DOHH2 (cell line): Measurements from ENCODE around the gene RAD23A.

Experiments used
- H3F3A ChIP-seq: fragments of 200-600 bp; sonication (generic), shearing (Covaris generic); 2 replicates; pipeline ENCODE4 v1.6.0; 2016; ENCODE audit warnings: antibody characterized with exemption, mild to moderate bottlenecking; ENCODE audit not compliant: control insufficient read depth, insufficient read depth
- H3K27ac ChIP-seq: fragments of 200-600 bp; sonication (generic); 2 replicates; pipeline ENCODE4 v1.5.1; 2014; ENCODE audit warnings: low read depth, mild to moderate bottlenecking, low read length, moderate library complexity
- H3K27me3 ChIP-seq: fragments of 200-600 bp; sonication (generic); 2 replicates; pipeline ENCODE4 v1.6.1; 2014; ENCODE audit warnings: mild to moderate bottlenecking, low read length, mixed read lengths; ENCODE audit not compliant: control insufficient read depth
- H3K36me3 ChIP-seq: fragments of 200-600 bp; sonication (generic); 2 replicates; pipeline ENCODE4 v1.6.1; 2014; ENCODE audit warnings: mild to moderate bottlenecking, low read length, moderate library complexity, mixed read lengths; ENCODE audit not compliant: control insufficient read depth
- H3K4me1 ChIP-seq: fragments of 200-600 bp; sonication (generic); 2 replicates; pipeline ENCODE4 v1.6.1; 2014; ENCODE audit warnings: mild to moderate bottlenecking, low read length, mixed read lengths; ENCODE audit not compliant: control insufficient read depth
- H3K4me2 ChIP-seq: fragments of 200-600 bp; sonication (generic); 2 replicates; pipeline ENCODE4 v1.6.0; 2014; ENCODE audit warnings: mild to moderate bottlenecking, low read length, moderate library complexity
- H3K4me3 ChIP-seq: fragments of 200-600 bp; sonication (generic); 2 replicates; pipeline ENCODE4 v1.5.1; 2014; ENCODE audit warnings: mild to moderate bottlenecking, low read length, mixed read lengths
- H3K79me2 ChIP-seq: fragments of 200-600 bp; sonication (generic); 2 replicates; pipeline ENCODE4 v1.6.1; 2014; ENCODE audit warnings: mild to moderate bottlenecking, low read length, mixed read lengths; ENCODE audit not compliant: control insufficient read depth
- H3K9me2 ChIP-seq: fragments of 200-600 bp; sonication (generic); replicated peaks from 2 replicates; pipeline ENCODE4 v1.6.1; 2014; ENCODE audit warnings: mild to moderate bottlenecking, low read length, mixed read lengths; ENCODE audit not compliant: control insufficient read depth
- H3K9me3 ChIP-seq: fragments of 200-600 bp; sonication (generic); 2 replicates; pipeline ENCODE4 v1.6.1; 2014; ENCODE audit warnings: antibody characterized with exemption, low read length, mixed read lengths; ENCODE audit not compliant: control insufficient read depth, insufficient read depth
- H4K20me1 ChIP-seq: fragments of 200-600 bp; sonication (generic); 2 replicates; pipeline ENCODE4 v1.6.0; 2014; ENCODE audit warnings: low read depth, mild to moderate bottlenecking, antibody characterized with exemption, low read length, moderate library complexity; ENCODE audit not compliant: control insufficient read depth, insufficient read depth
- EZH2phosphoT487 ChIP-seq: fragments of 200-600 bp; sonication (generic); IDR thresholded peaks from 2 replicates; pipeline ENCODE4 v1.6.1; 2017; ENCODE audit warnings: borderline replicate concordance, mild to moderate bottlenecking, antibody characterized with exemption, low read length, moderate library complexity, mixed read lengths
- TF ChIP-seq, protein P1 (sequence below): fragments of 200-600 bp; sonication (generic); IDR thresholded peaks from one replicate; pipeline ENCODE4 v1.5.1; 2014; ENCODE audit warnings: antibody characterized with exemption, mild to moderate bottlenecking, low read depth, low read length; ENCODE audit not compliant: poor library complexity, severe bottlenecking

RAD23A gene

DNA sequence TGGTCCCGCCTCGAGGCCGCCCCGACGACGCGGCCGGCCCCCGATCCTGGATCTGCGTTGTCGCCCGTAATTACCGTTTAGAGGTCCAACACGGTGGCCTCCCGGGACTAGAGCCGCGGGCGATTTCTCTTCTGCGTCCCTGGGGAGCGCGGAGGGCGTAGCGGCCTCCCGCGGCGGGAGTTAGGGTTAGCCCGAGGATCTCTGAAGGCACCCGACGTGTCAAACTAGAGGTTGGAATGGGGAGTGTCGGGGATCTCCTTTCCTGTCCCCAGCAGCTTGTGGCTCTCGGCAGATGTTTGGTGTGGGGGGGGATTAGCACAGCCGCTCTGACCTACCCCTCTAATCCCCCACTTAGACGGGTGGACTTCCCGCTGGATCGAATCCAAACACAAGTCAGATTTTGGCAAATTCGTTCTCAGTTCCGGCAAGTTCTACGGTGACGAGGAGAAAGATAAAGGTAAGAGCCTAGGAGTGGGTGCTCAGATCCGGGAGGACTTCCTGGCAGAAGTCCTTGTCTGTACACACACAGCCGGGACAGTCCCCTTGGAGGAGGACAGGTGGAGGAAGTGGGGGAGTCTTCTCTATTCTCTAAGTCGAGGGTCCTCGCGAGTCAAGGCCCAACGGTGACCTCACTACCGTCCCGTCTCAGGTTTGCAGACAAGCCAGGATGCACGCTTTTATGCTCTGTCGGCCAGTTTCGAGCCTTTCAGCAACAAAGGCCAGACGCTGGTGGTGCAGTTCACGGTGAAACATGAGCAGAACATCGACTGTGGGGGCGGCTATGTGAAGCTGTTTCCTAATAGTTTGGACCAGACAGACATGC lies 6.7 kb upstream of the RAD23A start:
- Histone ChIP-seq H3K9me2 (no peaks in the 10 kb centered on the region), H3F3A (peaks cover 65% of the 10 kb centered on the region), H3K27me3 (no peaks in the 10 kb centered on the region), H3K36me3 (peaks cover 54% of the 10 kb centered on the region), H3K27ac (peak overlapping the region; percentile 75), H3K79me2 (peaks cover 37% of the 10 kb centered on the region), H4K20me1 (peaks cover 22% of the 10 kb centered on the region), H3K9me3 (no peaks in the 10 kb centered on the region), H3K4me1 (peaks cover 63% of the 10 kb centered on the region), H3K4me3 (peak overlapping the region; percentile 86), H3K4me2 (peak overlapping the region; percentile 85)
- TF ChIP-seq EZH2phosphoT487 = no peak
- TF ChIP-seq, protein P1, sequence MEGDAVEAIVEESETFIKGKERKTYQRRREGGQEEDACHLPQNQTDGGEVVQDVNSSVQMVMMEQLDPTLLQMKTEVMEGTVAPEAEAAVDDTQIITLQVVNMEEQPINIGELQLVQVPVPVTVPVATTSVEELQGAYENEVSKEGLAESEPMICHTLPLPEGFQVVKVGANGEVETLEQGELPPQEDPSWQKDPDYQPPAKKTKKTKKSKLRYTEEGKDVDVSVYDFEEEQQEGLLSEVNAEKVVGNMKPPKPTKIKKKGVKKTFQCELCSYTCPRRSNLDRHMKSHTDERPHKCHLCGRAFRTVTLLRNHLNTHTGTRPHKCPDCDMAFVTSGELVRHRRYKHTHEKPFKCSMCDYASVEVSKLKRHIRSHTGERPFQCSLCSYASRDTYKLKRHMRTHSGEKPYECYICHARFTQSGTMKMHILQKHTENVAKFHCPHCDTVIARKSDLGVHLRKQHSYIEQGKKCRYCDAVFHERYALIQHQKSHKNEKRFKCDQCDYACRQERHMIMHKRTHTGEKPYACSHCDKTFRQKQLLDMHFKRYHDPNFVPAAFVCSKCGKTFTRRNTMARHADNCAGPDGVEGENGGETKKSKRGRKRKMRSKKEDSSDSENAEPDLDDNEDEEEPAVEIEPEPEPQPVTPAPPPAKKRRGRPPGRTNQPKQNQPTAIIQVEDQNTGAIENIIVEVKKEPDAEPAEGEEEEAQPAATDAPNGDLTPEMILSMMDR = peak; percentile 26

DNA sequence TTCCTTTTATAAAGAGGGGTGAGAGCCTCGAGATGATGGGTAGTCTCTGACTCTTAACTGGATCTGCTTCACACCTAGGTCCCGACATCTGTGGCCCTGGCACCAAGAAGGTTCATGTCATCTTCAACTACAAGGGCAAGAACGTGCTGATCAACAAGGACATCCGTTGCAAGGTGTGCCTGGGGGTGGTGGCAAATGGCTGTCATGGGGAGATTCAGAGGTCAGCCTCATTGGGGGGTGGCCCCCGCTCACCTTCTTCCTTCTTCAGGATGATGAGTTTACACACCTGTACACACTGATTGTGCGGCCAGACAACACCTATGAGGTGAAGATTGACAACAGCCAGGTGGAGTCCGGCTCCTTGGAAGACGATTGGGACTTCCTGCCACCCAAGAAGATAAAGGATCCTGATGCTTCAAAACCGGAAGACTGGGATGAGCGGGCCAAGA lies 5.7 kb upstream of the RAD23A start:
- peak overlapping the region; percentile 85 for H3K4me2 ChIP-seq
- H3K79me2 ChIP-seq = peaks cover 35% of the 10 kb centered on the region
- H3K36me3 ChIP-seq = peaks cover 62% of the 10 kb centered on the region
- no peaks in the 10 kb centered on the region for H3K9me2 ChIP-seq
- H3K4me3 ChIP-seq = peak overlapping the region; percentile 86
- peaks cover 68% of the 10 kb centered on the region for H3K4me1 ChIP-seq
- H3F3A ChIP-seq = peaks cover 75% of the 10 kb centered on the region
- peak overlapping the region; percentile 75 for H3K27ac ChIP-seq
- H4K20me1 ChIP-seq = peaks cover 22% of the 10 kb centered on the region
- no peak for TF ChIP-seq EZH2phosphoT487
- TF ChIP-seq, protein P1 = no peak
- H3K9me3 ChIP-seq = no peaks in the 10 kb centered on the region
- no peaks in the 10 kb centered on the region for H3K27me3 ChIP-seq

- Histone ChIP-seq H3K4me1 (peaks cover 73% of the 10 kb centered on the region), H3K9me2 (no peaks in the 10 kb centered on the region), H3K27me3 (no peaks in the 10 kb centered on the region), H3K4me3 (peak overlapping the region; percentile 86), H3K4me2 (peak overlapping the region; percentile 85), H3K36me3 (peaks cover 67% of the 10 kb centered on the region), H3K79me2 (peaks cover 38% of the 10 kb centered on the region), H3K27ac (peak overlapping the region; percentile 75), H3K9me3 (no peaks in the 10 kb centered on the region), H4K20me1 (peaks cover 22% of the 10 kb centered on the region), H3F3A (peaks cover 79% of the 10 kb centered on the region)
- TF ChIP-seq, protein P1 = no peak
- TF ChIP-seq EZH2phosphoT487 = no peak
These were observed 4.8 kb upstream of the RAD23A start for GRCh38 chr19:12940897-12941296.
